Mammary epithelial cell (primary cell): ENCODE measurements around the gene ST3GAL2.

Experiments used
- EZH2 ChIP-seq: IDR thresholded peaks from 2 replicates; pipeline ENCODE4 v1.6.1; 2012; ENCODE audit warnings: low read length, inconsistent platforms, borderline replicate concordance
- TF ChIP-seq, protein P1 (sequence below), 2 donors: IDR thresholded peaks in 1 of 2; conservative IDR thresholded peaks in 1 of 2; 2 replicates each; pipeline ENCODE4 v1.5.1; 2011 to 2012; ENCODE audit warnings: inconsistent platforms in 2 of 2, low read length in 2 of 2, mild to moderate bottlenecking in 2 of 2, control low read depth in 1 of 2, low read depth in 1 of 2; ENCODE audit not compliant: insufficient read depth in 1 of 2; ENCODE audit errors: extremely low read depth in 1 of 2

DNA sequence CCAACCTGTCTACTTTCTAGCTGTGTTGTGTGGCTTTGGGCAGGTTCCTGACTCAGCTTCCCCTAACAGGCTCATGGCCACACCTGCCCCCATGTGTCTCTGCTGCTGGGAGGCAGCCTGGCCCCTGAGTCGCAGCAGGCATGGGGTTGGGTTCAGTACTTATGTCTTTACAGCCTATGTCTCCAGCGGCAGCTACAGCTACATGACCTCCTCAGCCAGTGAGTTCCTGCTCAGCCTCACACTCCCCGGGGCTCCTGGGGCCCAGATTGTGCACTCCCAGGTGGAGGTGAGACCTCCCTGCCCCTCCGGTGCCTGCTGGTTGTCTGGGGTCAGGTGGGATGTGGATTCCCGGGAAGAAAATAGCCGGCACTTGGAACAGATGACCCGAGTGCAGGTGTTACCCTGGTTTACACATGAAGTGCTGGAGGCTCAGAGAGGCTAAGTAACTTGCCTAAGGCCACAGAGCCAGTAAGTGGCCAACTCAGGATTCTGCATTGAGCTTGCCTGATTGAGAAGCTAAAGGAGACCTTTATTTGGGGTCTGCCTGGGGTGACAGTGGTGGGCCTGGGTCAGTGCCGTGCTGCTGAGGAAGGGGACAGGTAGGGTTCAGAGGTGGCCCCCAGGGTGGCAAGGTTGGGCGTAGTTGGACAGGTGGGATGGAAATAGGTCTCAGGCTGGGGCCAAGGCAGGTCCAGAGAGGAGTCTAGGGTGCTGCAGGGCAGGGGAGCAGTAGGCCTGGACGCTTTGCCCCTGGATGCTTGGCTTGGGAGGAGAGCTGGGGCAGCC is 31.4 kb upstream of the ST3GAL2 start:
- TF ChIP-seq, protein P1, sequence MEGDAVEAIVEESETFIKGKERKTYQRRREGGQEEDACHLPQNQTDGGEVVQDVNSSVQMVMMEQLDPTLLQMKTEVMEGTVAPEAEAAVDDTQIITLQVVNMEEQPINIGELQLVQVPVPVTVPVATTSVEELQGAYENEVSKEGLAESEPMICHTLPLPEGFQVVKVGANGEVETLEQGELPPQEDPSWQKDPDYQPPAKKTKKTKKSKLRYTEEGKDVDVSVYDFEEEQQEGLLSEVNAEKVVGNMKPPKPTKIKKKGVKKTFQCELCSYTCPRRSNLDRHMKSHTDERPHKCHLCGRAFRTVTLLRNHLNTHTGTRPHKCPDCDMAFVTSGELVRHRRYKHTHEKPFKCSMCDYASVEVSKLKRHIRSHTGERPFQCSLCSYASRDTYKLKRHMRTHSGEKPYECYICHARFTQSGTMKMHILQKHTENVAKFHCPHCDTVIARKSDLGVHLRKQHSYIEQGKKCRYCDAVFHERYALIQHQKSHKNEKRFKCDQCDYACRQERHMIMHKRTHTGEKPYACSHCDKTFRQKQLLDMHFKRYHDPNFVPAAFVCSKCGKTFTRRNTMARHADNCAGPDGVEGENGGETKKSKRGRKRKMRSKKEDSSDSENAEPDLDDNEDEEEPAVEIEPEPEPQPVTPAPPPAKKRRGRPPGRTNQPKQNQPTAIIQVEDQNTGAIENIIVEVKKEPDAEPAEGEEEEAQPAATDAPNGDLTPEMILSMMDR (conservative IDR thresholded peaks at IDR 0.05 in 1 of 2, IDR thresholded peaks at IDR 0.05 in 1 of 2; ENCODE audit: extremely low read depth in 1 of 2, insufficient read depth in 1 of 2, low read depth in 1 of 2, low read length in 2 of 2) = no peak
- no peak for TF ChIP-seq EZH2
